H1 (cell line): ENCODE results near the gene ICAM2. TPM values are rescaled to one million over a fixed set of nuclear protein-coding genes. Genes with fewer than 3 reads are reported as not detected.

ENCODE experiments used
- CHD1 ChIP-seq: IDR thresholded peaks from 2 replicates; pipeline ENCODE4 v1.6.1; 2012; ENCODE audit warnings: low read depth, low read length, improper control_type of control experiment
- EGR1 ChIP-seq: IDR thresholded peaks from 2 replicates; pipeline ENCODE4 v1.6.1; 2011; ENCODE audit warnings: low read depth, low read length, borderline replicate concordance
- MAFK ChIP-seq: IDR thresholded peaks from 2 replicates; pipeline ENCODE4 v1.6.1; 2012; ENCODE audit warnings: low read depth, mild to moderate bottlenecking, improper control_type of control experiment, low read length
- POLR2AphosphoS5 ChIP-seq: IDR thresholded peaks from 2 replicates; pipeline ENCODE4 v1.6.1; 2011; ENCODE audit warnings: low read depth, low read length
- polyA plus RNA-seq, 7 experiments: library from polyadenylated mRNA; depleted of rRNA in 3 of 7; stranded (reverse) in 5 of 7; unstranded in 2 of 7; fragments of >200 nt in 5 of 7; fragments of 200-250 nt in 2 of 7; gene quantifications; 1 replicate in 5 of 7; 2 replicates in 1 of 7; 4 replicates in 1 of 7; pipeline versions ENCODE4 v1.2.1 to v1.2.3, GENCODE V29; 2011 to 2013; ENCODE audit warnings: missing spikeins in 2 of 7, mixed read lengths in 2 of 7
- total RNA-seq: library from RNA; stranded (reverse); fragmentation: NEBNext Ultra II Directional; extraction: Animal tissue kit (Norgen Biotek cat#: 25700); gene quantifications from 2 replicates; pipeline ENCODE4 v1.2.1, GENCODE V29; 2021
- TF ChIP-seq, protein P1 (sequence below), 3 experiments: IDR thresholded peaks; 1 replicate in 2 of 3; 2 replicates in 1 of 3; pipeline versions ENCODE4 v1.5.1 to v1.6.1; 2011; ENCODE audit warnings: low read length in 3 of 3, mild to moderate bottlenecking in 3 of 3, inconsistent platforms in 2 of 3, low read depth in 1 of 3, moderate library complexity in 1 of 3; ENCODE audit not compliant: insufficient read depth in 1 of 3; ENCODE audit errors: control extremely low read depth in 1 of 3
- TF ChIP-seq, protein P2 (sequence below): IDR thresholded peaks from 2 replicates; pipeline ENCODE4 v1.6.1; 2011; ENCODE audit warnings: low read depth, mild to moderate bottlenecking, low read length; ENCODE audit not compliant: insufficient read depth

The ICAM2 gene
- total and polyA plus RNA-seq, 2 of the 8 experiments (the other 6 are each of a cell fraction or from before 2014, with no cell fraction given), result 0.45 to 0.63 TPM

DNA sequence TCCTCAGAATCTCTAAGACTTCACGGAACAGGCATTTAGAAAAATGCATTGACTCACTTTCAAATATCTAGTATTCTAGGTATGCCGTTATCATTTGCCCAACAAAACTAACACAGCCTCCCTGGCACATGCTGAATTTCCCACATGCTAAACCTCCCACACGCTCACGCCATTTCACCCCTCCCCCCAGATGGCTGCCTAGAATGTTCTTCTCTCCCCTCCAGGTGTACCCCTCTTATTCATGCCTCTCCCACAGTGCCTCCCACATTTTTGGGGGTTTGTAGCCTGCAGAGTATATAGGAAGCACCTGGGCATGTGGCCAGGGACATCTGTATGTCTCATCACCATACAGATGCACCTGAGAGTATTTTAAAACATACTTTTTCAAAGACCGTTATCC, 38.2 kb upstream of the ICAM2 start (continued):
- TF ChIP-seq, protein P1, sequence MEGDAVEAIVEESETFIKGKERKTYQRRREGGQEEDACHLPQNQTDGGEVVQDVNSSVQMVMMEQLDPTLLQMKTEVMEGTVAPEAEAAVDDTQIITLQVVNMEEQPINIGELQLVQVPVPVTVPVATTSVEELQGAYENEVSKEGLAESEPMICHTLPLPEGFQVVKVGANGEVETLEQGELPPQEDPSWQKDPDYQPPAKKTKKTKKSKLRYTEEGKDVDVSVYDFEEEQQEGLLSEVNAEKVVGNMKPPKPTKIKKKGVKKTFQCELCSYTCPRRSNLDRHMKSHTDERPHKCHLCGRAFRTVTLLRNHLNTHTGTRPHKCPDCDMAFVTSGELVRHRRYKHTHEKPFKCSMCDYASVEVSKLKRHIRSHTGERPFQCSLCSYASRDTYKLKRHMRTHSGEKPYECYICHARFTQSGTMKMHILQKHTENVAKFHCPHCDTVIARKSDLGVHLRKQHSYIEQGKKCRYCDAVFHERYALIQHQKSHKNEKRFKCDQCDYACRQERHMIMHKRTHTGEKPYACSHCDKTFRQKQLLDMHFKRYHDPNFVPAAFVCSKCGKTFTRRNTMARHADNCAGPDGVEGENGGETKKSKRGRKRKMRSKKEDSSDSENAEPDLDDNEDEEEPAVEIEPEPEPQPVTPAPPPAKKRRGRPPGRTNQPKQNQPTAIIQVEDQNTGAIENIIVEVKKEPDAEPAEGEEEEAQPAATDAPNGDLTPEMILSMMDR (IDR thresholded peaks at IDR 0.05; ENCODE audit: control extremely low read depth in 1 of 3, insufficient read depth in 1 of 3, low read depth in 1 of 3, low read length in 3 of 3), result no peak
- no peak for TF ChIP-seq POLR2AphosphoS5
- TF ChIP-seq, protein P2, sequence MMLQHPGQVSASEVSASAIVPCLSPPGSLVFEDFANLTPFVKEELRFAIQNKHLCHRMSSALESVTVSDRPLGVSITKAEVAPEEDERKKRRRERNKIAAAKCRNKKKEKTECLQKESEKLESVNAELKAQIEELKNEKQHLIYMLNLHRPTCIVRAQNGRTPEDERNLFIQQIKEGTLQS, result no peak
- TF ChIP-seq MAFK, result no peak
- TF ChIP-seq EGR1, result no peak
- TF ChIP-seq CHD1, result no peak
